GOT3 (cell line): Measurements from ENCODE around the gene TENM3.

ENCODE experiments used
- DNase-seq: peaks from one replicate; lab custom pipeline; 2025; ENCODE audit warnings: mixed read lengths; lab: John Stamatoyannopoulos, UW

The TENM3 gene

GRCh38 chr4:182624281-182624680 is 381.1 kb downstream of the TENM3 start:
- DNase-seq, result no peak

DNA sequence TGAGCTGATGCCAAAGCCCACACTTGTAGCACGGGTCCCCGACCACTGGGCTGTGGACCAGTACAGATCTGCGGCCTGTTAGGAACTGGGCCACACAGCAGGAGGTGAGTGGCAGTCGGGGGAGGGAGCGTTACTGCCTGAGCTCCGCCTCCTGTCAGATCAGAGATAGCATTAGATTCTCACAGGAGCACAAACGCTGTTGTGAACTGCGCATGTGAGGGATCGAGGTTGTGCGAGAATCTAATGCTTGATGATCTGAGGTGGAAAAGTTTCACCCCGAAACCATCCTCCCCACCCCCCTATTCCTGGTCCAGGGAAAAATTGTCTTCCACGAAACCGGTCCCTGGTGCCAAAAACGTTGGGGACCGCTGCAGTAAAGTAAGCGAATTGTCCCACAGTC is 382.0 kb downstream of the TENM3 start:
- DNase-seq, result no peak

DNA sequence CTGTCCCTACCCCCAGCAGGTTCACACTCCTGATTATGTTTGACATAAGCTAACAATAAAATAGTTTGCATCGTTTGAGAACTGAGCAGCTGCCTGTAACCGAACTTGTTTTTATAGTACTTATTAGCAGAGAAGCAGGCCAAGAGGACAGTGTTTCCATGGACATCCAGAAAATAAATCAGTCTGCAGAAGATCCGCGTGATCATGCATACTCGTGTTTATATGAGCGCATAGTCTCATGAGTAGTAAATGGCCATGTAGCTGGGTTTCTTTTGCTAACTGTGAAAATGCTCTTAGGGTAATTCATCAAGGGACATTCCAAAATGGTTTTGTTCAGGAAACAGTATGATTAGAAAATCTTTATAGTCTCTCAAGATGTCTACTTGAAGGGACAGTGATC is 384.8 kb downstream of the TENM3 start:
- DNase-seq, result no peak

GRCh38 chr4:182628544-182628943 is 385.3 kb downstream of the TENM3 start:
- DNase-seq, result no peak

- DNase-seq, result no peak
These were observed 385.9 kb downstream of the TENM3 start for GRCh38 chr4:182629096-182629495.

- DNase-seq, result no peak
These were observed 397.3 kb downstream of the TENM3 start for GRCh38 chr4:182640491-182640890.

- DNase-seq, result no peak
These were observed 397.7 kb downstream of the TENM3 start for GRCh38 chr4:182640932-182641331.

DNA sequence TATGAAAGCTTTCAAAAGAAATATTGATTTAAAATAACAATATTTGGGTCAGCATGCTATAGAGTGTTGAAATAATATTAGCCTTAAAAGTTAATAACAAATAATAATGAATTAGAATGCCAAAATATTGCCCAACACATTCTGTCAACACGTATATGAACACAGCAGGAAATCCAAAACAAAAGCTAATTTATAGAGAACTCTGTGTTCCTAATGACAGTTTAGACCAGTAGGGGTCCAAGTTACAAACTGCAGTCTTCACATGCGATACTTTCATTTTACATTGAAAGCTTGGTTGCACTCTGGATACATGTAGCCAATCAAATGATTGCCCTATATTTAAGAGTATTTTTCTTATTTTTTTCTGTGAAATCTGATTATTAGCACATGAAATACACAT is 399.6 kb downstream of the TENM3 start:
- no peak for DNase-seq

DNA sequence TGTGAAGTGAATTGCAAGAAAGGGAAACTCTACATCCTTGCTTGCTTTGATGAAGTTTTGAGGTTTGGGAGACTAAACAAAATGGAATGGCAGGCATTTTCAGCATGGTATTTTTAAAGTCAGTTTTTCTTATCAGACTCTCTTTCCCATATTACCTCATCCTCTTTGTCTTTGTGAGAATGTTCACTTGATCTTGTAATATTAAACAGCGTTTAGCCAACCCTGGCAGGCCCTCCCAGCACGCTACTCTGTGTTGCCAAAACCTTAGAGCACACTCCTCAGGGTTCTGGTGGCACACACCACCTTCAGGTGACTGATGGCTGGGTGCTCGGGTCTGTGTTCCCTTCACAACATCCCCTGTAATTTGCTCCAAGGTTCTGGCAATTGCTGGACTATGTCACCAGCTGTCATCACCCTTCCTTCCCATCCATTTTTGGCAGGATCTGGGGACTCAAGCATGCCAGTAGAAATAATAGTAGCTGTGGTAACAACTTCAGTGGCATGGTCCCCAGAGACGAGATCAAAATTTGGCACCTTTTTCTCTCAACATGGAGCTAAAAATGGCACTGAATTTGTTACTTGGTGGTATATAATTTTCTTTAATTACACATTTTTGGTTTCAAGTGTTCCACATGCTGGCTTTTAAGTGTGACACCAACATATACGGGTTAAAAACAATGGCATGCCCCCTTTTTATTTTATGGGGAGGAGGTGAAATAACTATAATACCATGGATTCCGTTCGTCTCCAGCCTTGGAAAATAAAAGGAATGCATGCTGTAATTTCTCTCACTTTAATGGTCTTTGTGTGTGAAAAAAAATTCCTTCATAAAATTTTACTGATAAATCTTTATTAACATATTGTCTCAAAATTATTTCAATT is 400.8 kb downstream of the TENM3 start:
- no peak for DNase-seq

DNA sequence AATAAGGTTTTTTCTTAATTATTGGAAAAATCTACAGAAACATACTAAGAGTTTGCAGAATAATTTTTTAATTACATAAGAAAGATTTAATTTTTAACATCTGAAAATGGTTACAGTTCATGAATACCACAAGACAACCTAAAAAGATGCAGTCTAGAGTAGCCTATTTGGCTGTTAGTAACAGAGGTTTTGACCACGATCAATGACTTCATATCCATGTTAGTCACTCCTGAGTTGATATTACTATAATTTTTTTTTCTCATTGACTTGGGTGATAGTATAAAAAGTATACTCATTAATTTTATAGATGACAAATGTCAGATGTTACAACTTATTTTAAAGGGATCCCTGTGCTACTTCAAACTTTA is 401.5 kb downstream of the TENM3 start:
- DNase-seq, result no peak

- DNase-seq, result no peak
These were observed 402.3 kb downstream of the TENM3 start for GRCh38 chr4:182645511-182645910.

DNA sequence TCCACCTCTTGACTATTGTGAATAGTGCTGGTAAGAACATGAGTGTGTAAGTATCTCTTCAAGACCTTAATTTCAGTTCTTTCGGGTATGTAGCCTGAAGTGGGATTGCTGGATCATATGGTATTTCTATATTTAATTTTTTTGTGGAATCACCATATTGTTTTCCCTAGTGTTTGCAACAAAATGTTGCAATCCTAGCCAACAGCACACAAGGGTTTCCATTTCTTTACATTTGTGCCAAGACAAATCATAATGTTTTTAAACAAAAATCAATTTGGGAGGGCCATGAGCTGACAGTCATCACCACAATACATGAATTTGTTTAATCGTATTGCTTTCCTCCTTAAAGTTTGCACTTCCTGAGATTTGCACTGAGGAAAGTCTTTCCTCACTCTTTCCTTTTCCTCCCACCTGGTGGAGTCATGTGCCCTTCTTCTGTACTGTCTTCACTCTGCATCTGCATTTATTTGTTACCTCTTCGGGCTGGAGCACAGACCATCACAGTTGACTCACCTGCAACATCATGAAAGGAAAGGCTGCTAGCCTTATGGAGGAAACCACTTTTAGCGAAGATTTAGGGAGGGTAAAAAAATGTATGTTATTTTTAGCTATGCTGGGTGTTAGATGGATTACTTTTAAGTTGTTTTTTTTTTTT is 404.6 kb downstream of the TENM3 start:
- no peak for DNase-seq

GRCh38 chr4:182648766-182649165 is 405.6 kb downstream of the TENM3 start:
- no peak for DNase-seq

DNA sequence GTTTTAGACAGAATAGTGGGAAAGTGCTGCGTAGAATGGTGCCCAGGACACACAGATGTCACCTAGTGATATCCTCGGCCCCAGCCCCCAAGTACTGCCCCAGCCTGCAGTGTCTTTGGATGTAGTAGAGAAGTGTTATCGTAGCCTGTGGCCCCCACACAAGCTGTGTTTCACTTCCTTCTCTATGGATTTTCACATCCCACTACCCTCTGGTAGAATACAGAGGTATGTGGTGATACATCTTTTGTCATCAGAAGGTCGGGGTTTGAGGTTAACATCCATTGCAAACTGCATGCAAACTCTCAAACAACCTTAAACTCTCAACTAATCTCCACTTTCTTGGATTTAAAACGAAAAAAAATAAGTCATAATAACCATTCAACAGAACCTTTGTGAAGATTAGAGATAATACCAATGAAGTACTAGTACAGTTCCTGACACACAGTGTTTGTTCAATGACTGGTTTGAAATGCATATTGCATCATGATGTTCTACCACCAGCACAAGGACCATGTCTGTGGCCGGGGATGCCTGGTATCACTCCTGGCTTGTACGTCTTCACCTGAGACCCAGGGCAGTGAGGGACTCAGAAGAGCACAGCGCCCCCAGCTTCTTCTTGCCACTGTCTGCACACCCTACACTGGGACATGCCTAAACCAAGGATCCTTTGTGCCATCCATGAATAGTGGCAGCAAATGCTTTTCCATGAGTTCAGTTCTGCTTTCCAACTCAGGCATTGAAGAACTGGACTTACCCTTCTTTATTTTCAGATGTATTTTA is 406.7 kb downstream of the TENM3 start:
- DNase-seq, result no peak

- DNase-seq, result no peak
These were observed 410.4 kb downstream of the TENM3 start for GRCh38 chr4:182653596-182653995.

GRCh38 chr4:182655340-182655739 is 412.1 kb downstream of the TENM3 start:
- no peak for DNase-seq

DNA sequence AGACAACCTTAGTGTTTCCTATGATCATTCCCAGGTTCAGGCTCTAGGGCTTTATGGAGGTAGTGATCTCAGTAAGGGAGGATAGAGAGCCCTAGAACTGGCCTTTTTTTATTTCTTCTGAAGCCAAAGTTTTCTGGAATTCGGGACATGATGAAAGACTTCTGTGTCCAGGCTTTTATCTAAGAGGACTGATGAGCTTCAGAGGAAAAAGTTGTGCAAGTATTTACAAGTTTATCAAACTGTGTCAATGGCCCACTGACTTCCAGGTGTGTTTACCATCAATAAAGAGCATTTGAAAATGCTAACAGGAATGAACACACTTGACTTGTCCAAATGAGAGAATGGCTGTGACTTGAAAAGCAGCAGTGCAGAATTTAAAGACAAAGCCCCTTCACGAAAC is 419.3 kb downstream of the TENM3 start:
- no peak for DNase-seq

- DNase-seq, result no peak
These were observed 428.0 kb downstream of the TENM3 start for GRCh38 chr4:182671231-182671630.

- DNase-seq, result no peak
These were observed 428.5 kb downstream of the TENM3 start for GRCh38 chr4:182671749-182672148.

- no peak for DNase-seq
These were observed 435.4 kb downstream of the TENM3 start for GRCh38 chr4:182678590-182678989.

GRCh38 chr4:182679533-182679932 is 436.3 kb downstream of the TENM3 start:
- DNase-seq, result no peak

DNA sequence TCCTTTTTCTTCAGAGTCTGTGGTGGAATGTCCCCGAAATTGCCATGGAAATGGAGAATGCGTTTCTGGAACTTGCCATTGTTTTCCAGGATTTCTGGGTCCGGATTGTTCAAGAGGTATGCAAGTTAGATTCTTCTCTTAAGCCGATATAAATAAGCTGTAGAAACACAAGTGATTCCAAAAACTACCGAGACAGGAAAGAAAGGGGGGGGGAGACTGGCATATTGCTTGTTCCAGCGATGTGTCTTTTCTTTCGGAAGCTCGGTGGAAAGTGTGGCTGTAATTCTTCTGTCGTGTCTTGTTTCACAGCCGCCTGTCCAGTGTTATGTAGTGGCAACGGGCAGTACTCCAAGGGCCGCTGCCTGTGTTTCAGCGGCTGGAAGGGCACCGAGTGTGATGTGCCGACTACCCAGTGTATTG is 437.0 kb downstream of the TENM3 start:
- no peak for DNase-seq

DNA sequence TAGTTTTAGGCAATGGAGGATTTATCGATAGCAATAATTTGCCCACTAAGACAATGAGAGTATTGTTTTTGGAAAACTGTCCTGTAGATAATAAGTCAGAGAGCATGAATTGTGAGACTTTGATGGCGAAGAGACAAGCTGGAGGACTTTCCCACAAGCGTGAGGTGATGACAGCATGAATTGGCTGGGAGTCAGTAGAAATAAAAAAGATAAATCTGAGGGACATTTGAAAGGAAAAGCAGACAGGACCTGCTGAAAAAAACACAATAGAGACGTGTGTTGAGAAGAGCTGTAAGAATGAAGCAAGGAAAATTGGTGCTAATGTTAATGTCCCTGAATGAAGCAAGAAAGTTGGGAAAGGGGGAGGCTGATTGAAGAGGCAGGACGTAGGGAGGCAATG is 440.5 kb downstream of the TENM3 start:
- DNase-seq, result no peak
